GM12872 (cell line): ENCODE results near the gene FAXC.

Experiments used
- TF ChIP-seq, protein P1 (sequence below): IDR thresholded peaks from 3 replicates; pipeline ENCODE4 v1.5.1; 2011; ENCODE audit warnings: low read depth, mild to moderate bottlenecking, low read length, moderate library complexity; ENCODE audit not compliant: insufficient read depth

FAXC gene

GRCh38 chr6:99349171-99350141 is at the start of gene FAXC:
Gene FAXC (minus strand): TSS chr6:99349674. CDS start chr6:99349372, 302 bp downstream.
- TF ChIP-seq, protein P1, sequence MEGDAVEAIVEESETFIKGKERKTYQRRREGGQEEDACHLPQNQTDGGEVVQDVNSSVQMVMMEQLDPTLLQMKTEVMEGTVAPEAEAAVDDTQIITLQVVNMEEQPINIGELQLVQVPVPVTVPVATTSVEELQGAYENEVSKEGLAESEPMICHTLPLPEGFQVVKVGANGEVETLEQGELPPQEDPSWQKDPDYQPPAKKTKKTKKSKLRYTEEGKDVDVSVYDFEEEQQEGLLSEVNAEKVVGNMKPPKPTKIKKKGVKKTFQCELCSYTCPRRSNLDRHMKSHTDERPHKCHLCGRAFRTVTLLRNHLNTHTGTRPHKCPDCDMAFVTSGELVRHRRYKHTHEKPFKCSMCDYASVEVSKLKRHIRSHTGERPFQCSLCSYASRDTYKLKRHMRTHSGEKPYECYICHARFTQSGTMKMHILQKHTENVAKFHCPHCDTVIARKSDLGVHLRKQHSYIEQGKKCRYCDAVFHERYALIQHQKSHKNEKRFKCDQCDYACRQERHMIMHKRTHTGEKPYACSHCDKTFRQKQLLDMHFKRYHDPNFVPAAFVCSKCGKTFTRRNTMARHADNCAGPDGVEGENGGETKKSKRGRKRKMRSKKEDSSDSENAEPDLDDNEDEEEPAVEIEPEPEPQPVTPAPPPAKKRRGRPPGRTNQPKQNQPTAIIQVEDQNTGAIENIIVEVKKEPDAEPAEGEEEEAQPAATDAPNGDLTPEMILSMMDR: no peak

- TF ChIP-seq, protein P1: no peak
Measured at GRCh38 chr6:99397287-99397686, 47.8 kb upstream of the FAXC start.

DNA sequence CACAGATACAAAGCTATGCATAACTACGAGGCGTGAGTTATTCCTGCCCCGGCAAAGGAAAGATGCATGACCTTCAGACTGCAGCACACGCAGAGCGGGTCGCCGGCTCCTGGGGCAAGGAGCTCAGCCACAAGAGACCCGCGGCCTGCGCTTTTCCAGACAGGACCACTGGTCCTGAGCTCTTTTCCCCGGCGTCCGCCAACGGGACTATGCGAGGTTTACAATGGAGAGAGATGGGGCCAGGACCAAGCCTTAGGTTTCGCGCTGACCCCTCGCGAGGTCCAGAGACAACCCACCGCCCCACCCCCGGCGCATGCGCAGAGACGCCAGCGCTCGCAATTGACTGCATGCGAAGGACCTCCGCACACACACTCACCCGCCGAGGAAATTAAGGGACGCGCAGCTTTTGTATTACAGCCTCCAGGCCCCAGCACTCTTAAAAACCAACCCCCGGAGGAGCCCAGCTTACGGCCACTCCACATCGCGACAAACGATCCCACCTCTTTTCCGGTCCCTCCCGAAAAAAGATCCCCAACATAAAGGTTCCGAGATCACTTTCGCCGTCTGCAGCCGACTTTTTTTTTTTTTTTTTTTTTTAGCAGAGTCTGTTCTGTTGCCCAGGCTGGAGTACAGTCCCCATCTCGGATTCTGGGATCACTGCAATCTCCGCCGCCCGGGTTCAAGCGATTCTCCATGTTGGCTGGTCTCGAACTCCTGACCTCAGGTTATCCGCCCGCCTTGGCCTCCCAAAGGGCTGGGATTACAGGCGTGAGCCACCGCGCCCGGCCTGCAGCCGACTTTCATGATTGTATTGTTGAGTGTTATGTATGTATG is 44.4 kb upstream of the FAXC start, which contains the start of gene COQ3:
TSS of gene COQ3 (minus strand) at position 498 of the 834 bp plus-strand sequence. CDS start at position 482, 16 bp downstream.
- TF ChIP-seq, protein P1: no peak

- TF ChIP-seq, protein P1: no peak
Measured at GRCh38 chr6:99393366-99393697, 43.9 kb upstream of the FAXC start.

- TF ChIP-seq, protein P1: no peak
Measured at GRCh38 chr6:99390896-99391295, 41.4 kb upstream of the FAXC start.

DNA sequence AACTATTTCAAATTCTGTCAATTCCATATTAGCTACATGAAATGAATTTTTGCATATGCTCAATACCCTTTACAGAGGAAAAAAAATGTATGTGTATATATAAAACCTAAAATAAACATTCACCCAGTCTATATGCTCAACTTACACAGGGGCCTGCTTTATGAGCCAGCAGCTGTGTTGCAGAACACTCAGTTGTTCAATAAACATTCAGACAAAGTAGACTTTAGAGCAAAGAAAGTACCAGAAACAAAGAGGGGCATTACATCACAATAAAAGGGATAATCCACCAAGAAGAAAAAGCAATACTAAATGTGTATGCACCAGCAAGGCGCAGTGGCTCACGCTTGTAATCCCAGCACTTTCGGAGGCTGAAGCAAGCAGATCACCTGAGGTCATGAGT is 35.0 kb upstream of the FAXC start:
- TF ChIP-seq, protein P1: no peak

DNA sequence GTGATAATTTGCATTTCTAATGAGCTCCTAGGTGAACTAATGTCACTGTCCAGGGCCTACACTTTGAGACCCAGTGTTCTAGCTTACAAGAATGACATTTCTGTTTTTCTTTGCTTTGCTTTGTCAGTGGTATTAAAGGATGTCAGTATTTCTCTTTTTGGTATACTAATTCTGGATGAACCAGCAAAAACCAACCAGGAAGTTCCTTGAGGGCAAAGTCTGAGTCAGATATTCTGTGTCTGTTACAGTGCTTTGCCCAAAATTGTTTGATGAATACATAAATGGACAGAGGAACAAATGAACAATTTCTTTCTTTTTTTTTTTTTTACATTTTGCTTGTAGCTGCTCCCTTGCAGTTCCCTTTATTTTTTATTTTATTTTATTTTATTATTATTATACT is 29.2 kb upstream of the FAXC start:
- TF ChIP-seq, protein P1: no peak
